ENCODE data around the gene CDC14C. TPM values are rescaled to one million over a fixed set of nuclear protein-coding genes. Genes with fewer than 3 reads are reported as not detected.
"Not testable (repeated sequence)": the region's sequence is repeated elsewhere in the genome, so short reads cannot be mapped to it uniquely, and the experiment has no call there.

Gene CDC14C
- polyA plus RNA-seq (2013, experiment 1 of 2; ENCODE audit: insufficient read length), result not detected
- polyA plus RNA-seq (2013, experiment 2 of 2; ENCODE audit: insufficient read length), result not detected

DNA sequence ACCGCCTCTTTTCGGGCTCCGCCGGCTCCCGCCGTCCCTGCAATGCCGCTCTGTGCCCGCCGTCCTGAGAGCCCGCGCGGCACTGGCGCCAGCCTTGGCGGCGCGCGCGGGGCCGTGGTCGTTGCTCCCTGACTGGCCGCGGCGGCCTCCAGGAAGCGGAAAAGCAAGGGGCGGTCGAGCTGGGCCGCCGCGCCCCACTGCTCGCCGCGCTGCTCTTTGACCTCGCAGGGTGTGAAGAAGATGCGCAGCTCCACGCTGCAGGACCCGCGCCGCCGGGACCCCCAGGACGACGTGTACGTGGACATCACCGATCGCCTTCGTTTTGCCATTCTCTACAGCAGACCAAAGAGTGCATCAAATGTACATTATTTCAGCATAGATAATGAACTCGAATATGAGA, at the start of gene CDC14C:
Gene CDC14C (plus strand): TSS at position 115 of the 400 bp plus-strand sequence. CDS start 126 bp downstream, at position 241.
- DNase-seq, result no peak

DNA sequence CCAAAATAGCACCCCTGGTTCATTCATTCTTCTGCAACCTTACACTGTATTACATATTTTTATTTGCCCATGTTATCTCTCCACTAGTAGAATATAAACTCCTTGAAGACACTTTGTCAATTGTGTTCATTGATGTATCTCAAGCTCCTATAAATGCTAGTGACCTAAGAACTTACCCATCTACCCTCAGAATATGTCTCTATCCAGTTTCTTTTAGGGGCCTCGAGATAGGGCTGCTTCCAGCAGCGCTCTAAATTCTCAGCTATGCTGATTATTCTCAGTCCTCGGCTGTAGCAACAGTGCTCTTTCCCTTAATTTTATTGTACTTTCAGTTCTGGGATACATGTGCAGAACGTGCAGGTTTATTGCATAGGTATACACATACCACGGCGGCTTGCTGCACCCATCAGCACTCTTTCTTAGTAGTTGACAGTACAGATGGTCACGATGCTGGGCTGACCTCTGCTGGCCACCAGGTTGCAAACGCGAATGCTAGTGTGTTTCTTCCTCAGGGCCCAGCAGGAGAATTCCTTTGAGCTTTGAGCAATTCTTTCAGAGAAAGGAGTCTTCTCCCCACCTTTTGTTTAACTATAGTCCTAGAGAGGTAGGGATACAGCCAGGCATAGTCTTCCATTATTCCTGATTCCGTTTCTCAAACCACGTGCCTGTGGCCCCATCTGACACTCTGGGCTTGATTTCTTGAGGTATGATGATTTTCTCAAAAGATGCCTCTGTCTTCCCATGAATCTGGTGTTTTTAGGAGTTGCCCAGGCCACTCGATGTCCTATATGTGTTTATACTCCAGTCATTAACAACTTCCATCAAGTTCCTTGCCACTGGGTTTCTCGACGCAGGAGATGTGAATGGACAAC, 49.1 kb upstream of the CDC14C start:
- peak; percentile 5 for DNase-seq

GRCh38 chr7:48876087-48876486, 48.3 kb upstream of the CDC14C start:
- DNase-seq, result no peak

DNA sequence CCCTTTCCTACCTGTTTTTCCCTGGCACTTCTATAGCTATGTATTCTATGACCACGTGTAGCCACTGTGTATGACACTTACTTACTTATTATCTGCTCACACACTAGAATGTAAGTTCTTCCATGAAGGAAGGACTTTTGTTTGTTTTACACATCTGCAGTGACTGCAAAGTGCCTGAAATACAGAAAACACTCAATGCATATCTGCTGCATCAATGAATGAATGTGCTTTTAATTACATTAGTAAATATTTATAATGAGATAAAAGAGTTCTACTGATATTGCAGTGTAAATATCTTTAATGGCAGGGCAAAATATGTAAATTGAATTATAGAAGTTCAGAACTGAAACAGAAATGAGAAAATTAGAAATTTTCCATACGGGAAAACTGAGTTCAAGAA, 43.5 kb upstream of the CDC14C start:
- DNase-seq, result no peak

DNA sequence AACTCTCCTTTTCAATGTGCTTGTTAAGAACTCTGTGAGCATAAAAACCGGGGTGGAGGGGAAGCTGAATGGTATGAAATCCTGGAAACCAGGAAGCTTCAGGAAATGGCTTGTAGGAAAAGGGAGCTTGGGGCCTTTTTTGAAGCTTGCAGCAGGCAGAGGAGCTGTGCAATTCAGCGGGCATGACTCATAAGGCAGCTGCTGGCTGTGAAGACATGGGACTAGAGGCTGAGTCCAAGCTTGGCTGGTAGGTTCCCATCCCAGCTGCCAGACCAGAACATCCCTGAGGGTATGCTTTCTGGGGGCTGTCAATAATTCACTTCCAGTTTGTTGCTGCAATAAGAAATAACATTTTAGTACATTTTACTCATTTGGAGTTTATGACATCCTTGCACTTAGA, 36.8 kb upstream of the CDC14C start:
- no peak for DNase-seq

DNA sequence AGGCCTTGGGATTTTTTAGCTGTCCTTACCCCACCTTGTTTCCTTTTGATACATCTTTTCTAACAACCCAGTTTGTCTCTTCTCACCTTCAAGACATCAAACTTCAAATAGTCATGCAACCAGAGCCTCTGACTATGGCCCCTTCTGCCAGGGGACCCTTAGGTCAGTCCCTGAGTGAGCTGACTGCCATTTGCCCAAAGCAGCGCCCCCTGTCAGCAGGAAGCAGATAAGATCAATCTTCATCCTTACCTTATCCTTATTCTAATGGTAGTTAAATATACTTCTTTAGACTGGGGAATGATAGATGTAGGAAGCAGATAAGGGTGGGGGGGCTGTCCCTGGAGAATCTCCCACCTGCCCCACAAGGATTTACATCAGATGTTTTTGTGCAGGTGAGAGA, 29.8 kb upstream of the CDC14C start:
- DNase-seq, result no peak

- no peak for DNase-seq
Measured at GRCh38 chr7:48899932-48900331, 24.4 kb upstream of the CDC14C start.

DNA sequence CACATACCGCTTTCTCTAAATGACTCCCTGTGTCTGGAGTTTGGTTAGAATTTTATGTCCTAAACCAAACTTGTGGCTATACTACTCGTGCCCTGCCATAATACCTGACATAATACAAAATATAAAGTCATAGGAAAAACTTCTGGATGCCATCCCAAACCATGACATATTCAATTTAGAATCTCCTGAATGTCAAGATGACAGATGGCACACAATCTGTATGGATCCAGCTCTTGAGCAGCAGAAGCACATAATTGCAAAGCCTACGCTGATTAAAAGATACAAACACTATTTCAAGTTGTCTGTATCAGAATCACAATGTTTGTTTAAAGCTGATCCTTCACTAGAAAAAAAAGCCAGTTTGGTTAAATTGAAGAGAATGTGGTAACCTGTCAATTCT, 22.4 kb upstream of the CDC14C start:
- DNase-seq, result no peak

DNA sequence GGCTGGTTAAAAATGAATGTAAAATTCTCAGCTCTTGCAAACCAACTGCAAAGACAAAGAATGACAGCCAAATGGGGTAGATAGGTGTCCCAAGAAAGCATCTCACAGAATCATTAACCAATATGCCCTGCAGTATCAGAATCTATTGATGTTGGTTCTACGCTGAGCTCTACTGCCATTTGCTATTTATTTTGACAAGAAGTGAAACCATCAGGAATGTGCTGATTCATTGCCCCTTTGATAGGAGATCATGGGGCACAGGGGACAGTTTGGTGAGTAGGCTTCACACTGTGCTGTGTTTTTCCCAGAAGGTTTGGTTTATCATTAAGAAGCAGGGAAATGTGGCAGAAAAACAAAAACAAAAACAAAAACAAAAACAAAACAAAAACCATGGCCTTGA, 19.4 kb upstream of the CDC14C start:
- no peak for DNase-seq

DNA sequence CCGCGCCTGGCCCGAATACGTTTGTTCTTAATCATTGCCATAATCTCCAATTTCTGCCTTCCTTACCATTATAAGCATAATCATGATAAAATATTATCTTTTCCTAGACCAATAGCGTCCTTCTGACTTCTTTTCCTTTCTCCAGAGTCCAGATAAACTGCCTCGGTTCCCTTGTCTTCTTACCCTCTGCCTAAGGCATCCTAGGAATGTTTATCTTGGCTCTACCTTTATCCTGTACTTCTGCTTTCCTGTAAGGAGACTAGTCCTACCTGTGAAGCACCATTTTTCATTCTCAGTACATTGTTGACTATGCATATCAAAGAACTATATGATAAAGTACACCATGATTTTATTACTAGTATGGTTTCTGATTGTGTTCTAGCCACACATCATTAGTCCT, 18.7 kb upstream of the CDC14C start:
- not testable (repeated sequence) for DNase-seq

DNA sequence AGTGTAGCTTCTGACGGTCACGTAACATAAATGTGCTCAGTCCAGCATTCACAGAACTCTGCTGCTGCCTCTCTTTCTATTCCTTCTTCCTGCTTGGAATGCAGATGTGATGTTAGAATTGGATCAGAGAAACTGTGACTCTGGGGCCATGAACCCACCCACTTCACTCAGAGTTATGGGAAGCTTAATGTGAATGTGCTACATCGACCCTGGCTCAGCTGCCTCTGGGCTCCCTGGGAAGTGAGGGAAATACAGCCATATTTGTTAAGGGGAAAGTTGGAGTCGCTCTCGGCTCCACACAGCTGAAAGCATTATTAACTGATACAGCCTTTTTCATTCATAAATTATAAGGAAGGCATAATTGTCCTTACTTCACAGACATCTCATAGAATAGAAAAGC, 14.5 kb upstream of the CDC14C start:
- not testable (repeated sequence) for DNase-seq

DNA sequence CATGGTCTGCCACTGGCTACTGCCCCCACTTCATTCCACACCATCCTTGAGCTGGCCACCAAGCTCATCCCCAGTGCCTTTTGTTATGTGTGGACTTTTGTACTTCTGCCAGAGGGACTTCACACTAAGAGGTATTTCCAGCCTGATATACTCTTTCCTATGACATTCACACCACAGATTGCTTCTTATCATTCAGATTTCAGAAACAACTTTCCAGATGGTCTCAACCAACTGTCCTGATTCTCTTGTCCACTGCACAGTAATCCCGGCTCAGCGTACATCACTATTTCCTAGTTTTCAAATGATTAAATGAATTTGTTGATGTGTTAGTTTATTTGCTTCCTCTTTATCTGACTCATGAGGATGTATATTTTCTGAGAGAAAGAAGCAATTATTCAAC, 7.1 kb downstream of the CDC14C start:
- DNase-seq, result no peak

- DNase-seq, result no peak
Measured at GRCh38 chr7:48932126-48932910, 8.0 kb downstream of the CDC14C start.

- DNase-seq, result peak; percentile 19
Measured at GRCh38 chr7:48933549-48934085, 9.3 kb downstream of the CDC14C start.

- peak; percentile 79 for DNase-seq
Measured at GRCh38 chr7:48938539-48939295, 14.4 kb downstream of the CDC14C start.

- DNase-seq, result no peak
Measured at GRCh38 chr7:48943279-48943990, 19.1 kb downstream of the CDC14C start.

DNA sequence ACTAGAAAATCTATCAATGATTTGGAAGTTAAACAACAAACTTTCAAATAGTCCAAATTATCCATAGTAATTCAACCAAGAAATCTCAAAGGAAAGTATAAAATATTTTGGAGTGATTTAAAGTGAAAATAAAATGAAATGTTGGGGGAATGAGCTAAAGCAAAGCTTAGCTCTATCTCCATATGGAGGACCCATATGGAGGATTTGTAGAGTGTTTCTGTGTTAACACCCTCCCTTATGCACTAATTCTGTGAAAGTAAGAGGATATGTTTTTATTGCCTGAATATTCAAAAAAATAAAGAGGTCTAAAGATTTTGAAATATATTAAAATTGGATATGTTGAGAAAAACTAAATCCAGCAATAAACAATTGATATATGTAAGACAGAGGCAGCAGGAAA, 31.6 kb downstream of the CDC14C start:
- DNase-seq, result no peak

DNA sequence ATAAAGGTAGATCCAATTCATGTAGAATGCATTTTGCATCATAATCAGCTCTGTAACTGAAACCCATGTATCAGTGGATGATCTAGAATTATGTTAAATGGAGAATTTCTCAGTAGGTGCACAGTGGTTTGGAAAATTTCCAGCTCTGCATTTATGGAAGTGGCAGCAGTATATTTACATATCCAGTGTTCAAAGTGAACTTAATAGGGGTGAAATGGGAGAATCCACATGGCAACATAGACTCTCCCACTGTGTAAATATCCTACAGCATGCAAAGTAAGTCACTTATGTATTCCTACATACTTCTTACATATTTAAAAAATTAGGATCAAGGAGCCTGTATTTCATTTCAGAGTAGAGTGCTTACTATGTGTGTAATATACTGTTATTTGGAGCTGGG, 35.3 kb downstream of the CDC14C start:
- no peak for DNase-seq

- DNase-seq, result peak; percentile 78
Measured at GRCh38 chr7:48962821-48963505, 38.6 kb downstream of the CDC14C start.

DNA sequence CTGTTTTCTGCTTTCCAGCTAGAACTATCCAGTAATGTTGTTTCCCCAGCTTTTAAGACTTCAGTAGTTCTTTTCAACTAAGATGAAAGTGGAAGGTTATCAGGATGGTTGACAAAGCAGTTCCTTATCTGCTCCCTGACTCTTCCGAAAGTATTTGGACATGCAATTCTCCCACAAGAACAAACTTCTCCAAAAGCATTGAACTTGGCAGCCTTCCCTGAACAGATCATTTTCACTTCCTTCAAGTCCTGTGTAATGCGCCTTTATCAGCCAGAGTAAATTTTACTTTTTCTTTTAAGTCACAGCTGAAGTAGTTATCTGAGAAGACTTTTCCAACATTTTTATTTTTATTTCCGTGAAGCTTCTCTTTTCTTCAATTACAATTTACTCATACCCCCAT, 39.7 kb downstream of the CDC14C start:
- peak; percentile 51 for DNase-seq

GRCh38 chr7:48971173-48971572, 46.8 kb downstream of the CDC14C start:
- no peak for DNase-seq
